Measurements from ENCODE around the gene CELA3B. TPM values are rescaled to one million over a fixed set of nuclear protein-coding genes. Genes with fewer than 3 reads are reported as not detected.

Gene CELA3B
- total and polyA plus RNA-seq, 2 of the 13 experiments (the other 11 are each of a cell fraction or from before 2014, with no cell fraction given), result 0.34 TPM; not detected in 1

DNA sequence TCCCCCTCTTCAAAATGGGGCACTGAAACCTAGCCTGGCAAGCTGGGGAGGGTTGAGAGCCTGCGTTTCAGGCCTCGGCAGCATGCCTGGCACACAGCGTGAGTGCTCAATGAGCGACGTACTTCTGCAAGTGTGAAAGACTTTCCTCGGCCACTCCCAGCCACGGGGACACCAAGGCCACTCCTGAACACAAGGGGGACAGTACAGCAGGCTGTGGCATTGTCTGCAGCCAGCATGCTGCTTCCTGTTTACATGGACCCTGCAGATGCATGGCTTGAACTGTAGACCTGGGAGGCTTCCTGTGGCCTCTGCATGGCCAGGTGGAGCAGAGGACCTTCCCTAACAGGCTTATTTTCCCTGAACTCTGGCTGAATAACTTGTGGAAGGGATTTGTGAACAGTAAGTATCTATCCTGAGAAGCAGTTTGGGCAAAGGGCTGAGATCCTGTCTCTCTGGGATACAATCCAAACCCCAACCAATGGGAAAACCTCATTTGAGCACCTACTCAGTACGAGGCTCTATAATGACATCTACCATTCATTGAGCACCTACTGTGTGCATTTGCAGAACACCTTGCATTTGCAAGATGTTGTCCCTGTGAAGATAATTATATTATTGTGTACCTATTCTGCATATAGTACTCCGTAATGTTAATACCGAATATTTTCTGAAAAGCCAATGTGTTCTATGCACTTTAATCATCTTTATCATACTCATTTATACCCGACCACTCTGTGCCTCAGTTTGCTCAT lies 29.8 kb upstream of the CELA3B start (continued):
- TF ChIP-seq ARID5B (CRISPR knock-in tag; IDR thresholded peaks at IDR 0.05) (peak; percentile 88), ZNF33A (CRISPR knock-in tag; IDR thresholded peaks at IDR 0.05; ENCODE audit: borderline replicate concordance) (no peak), ZNF670 (CRISPR knock-in tag; IDR thresholded peaks at IDR 0.05; ENCODE audit: borderline replicate concordance) (peak; percentile 77; the same call in 1 of the 2 replicates), ZNF644 (CRISPR knock-in tag; IDR thresholded peaks at IDR 0.05; ENCODE audit: low read depth) (no peak), SMC3 (IDR thresholded peaks at IDR 0.05; ENCODE audit: low read length) (peak; percentile 20), SP4 (CRISPR knock-in tag; IDR thresholded peaks at IDR 0.05) (no peak), MED8 (CRISPR knock-in tag; IDR thresholded peaks at IDR 0.05; ENCODE audit: insufficient replicate concordance) (no peak), ZKSCAN5 (CRISPR knock-in tag; IDR thresholded peaks at IDR 0.05) (no peak), ZNF556 (CRISPR knock-in tag; IDR thresholded peaks at IDR 0.05; ENCODE audit: borderline replicate concordance) (peak; percentile 81; the same call in 1 of the 2 replicates), POLR2AphosphoS2 (IDR thresholded peaks at IDR 0.05; ENCODE audit: low read depth, low read length) (no peak), ZNF761 (CRISPR knock-in tag; conservative IDR thresholded peaks at IDR 0.05) (0 out of 2 replicates have a peak, but pooled peaks have one; percentile 64), ZNF768 (CRISPR knock-in tag; IDR thresholded peaks at IDR 0.05) (peak; percentile 15; the same call in 1 of the 2 replicates), ZNF124 (CRISPR knock-in tag; IDR thresholded peaks at IDR 0.05) (0 out of 2 replicates have a peak, but pooled peaks have one; percentile 31), FOXK2 (IDR thresholded peaks at IDR 0.05) (peak; percentile 87)
- TF ChIP-seq, protein P1, sequence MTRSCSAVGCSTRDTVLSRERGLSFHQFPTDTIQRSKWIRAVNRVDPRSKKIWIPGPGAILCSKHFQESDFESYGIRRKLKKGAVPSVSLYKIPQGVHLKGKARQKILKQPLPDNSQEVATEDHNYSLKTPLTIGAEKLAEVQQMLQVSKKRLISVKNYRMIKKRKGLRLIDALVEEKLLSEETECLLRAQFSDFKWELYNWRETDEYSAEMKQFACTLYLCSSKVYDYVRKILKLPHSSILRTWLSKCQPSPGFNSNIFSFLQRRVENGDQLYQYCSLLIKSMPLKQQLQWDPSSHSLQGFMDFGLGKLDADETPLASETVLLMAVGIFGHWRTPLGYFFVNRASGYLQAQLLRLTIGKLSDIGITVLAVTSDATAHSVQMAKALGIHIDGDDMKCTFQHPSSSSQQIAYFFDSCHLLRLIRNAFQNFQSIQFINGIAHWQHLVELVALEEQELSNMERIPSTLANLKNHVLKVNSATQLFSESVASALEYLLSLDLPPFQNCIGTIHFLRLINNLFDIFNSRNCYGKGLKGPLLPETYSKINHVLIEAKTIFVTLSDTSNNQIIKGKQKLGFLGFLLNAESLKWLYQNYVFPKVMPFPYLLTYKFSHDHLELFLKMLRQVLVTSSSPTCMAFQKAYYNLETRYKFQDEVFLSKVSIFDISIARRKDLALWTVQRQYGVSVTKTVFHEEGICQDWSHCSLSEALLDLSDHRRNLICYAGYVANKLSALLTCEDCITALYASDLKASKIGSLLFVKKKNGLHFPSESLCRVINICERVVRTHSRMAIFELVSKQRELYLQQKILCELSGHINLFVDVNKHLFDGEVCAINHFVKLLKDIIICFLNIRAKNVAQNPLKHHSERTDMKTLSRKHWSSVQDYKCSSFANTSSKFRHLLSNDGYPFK (CRISPR knock-in tag; IDR thresholded peaks at IDR 0.05; ENCODE audit: borderline replicate concordance), result peak; percentile 66
- TF ChIP-seq, protein P2, sequence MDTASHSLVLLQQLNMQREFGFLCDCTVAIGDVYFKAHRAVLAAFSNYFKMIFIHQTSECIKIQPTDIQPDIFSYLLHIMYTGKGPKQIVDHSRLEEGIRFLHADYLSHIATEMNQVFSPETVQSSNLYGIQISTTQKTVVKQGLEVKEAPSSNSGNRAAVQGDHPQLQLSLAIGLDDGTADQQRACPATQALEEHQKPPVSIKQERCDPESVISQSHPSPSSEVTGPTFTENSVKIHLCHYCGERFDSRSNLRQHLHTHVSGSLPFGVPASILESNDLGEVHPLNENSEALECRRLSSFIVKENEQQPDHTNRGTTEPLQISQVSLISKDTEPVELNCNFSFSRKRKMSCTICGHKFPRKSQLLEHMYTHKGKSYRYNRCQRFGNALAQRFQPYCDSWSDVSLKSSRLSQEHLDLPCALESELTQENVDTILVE (CRISPR knock-in tag; IDR thresholded peaks at IDR 0.05), result no peak
- TF ChIP-seq, protein P3, sequence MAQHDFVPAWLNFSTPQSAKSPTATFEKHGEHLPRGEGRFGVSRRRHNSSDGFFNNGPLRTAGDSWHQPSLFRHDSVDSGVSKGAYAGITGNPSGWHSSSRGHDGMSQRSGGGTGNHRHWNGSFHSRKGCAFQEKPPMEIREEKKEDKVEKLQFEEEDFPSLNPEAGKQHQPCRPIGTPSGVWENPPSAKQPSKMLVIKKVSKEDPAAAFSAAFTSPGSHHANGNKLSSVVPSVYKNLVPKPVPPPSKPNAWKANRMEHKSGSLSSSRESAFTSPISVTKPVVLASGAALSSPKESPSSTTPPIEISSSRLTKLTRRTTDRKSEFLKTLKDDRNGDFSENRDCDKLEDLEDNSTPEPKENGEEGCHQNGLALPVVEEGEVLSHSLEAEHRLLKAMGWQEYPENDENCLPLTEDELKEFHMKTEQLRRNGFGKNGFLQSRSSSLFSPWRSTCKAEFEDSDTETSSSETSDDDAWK (CRISPR knock-in tag; IDR thresholded peaks at IDR 0.05), result no peak
- TF ChIP-seq, protein P4, sequence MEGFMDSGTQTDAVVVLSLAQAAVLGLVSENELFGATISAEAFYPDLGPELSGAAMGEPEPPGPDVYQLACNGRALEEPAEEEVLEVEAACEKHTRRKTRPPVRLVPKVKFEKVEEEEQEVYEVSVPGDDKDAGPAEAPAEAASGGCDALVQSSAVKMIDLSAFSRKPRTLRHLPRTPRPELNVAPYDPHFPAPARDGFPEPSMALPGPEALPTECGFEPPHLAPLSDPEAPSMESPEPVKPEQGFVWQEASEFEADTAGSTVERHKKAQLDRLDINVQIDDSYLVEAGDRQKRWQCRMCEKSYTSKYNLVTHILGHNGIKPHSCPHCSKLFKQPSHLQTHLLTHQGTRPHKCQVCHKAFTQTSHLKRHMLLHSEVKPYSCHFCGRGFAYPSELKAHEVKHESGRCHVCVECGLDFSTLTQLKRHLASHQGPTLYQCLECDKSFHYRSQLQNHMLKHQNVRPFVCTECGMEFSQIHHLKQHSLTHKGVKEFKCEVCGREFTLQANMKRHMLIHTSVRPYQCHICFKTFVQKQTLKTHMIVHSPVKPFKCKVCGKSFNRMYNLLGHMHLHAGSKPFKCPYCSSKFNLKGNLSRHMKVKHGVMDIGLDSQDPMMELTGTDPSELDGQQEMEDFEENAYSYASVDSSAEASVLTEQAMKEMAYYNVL (CRISPR knock-in tag; IDR thresholded peaks at IDR 0.05; ENCODE audit: borderline replicate concordance), result 0 out of 2 replicates have a peak, but pooled peaks have one; percentile 58

Measured in HepG2 (cell line).